ENCODE results near the gene NGEF.

Gene NGEF

DNA sequence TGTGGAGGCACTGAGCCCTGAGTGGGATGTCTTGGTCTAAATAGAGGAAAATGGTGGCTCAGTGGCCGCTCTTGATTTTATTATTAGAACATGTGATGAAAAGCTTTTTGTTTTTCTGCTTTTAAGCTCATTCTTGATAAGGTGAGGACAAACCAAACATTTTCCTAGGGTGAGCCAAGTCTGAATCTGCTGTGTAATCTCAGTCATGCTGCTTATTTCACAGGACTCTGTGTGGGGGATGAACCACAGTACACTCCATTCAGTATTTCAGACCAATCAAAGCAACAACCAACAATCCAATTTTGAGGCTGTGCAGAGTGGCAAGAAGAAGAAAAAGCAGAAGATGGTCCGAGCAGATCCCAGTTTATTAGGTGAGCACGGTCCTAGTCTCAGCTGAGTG lies 163.0 kb downstream of the NGEF start:
- Histone ChIP-seq H3K4me3 (no peak overlapping the region), H3K27ac (no peak overlapping the region)
- no peak for DNase-seq (ENCODE audit: low spot score)
- TF ChIP-seq, protein P1, sequence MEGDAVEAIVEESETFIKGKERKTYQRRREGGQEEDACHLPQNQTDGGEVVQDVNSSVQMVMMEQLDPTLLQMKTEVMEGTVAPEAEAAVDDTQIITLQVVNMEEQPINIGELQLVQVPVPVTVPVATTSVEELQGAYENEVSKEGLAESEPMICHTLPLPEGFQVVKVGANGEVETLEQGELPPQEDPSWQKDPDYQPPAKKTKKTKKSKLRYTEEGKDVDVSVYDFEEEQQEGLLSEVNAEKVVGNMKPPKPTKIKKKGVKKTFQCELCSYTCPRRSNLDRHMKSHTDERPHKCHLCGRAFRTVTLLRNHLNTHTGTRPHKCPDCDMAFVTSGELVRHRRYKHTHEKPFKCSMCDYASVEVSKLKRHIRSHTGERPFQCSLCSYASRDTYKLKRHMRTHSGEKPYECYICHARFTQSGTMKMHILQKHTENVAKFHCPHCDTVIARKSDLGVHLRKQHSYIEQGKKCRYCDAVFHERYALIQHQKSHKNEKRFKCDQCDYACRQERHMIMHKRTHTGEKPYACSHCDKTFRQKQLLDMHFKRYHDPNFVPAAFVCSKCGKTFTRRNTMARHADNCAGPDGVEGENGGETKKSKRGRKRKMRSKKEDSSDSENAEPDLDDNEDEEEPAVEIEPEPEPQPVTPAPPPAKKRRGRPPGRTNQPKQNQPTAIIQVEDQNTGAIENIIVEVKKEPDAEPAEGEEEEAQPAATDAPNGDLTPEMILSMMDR (IDR thresholded peaks at IDR 0.05), result no peak

- no peak overlapping the region for H3K27ac ChIP-seq
- TF ChIP-seq, protein P1 (IDR thresholded peaks at IDR 0.05), result no peak
- H3K4me3 ChIP-seq, result no peak overlapping the region
- no peak for DNase-seq (ENCODE audit: low spot score)
These were observed 167.0 kb downstream of the NGEF start for GRCh38 chr2:232846055-232846454.

- TF ChIP-seq, protein P1 (IDR thresholded peaks at IDR 0.05), result no peak
- no peak overlapping the region for H3K27ac ChIP-seq
- DNase-seq (ENCODE audit: low spot score), result no peak
These were observed 169.2 kb downstream of the NGEF start for GRCh38 chr2:232843834-232844233.

GRCh38 chr2:232842689-232843088 lies 170.4 kb downstream of the NGEF start:
- H3K27ac ChIP-seq, result no peak overlapping the region
- H3K4me3 ChIP-seq, result no peak overlapping the region
- TF ChIP-seq, protein P1 (IDR thresholded peaks at IDR 0.05), result no peak
- DNase-seq (ENCODE audit: low spot score), result no peak

More at GRCh38 chr2:232843834-232844233, 169.2 kb downstream of the NGEF start:
- no peak overlapping the region for H3K4me3 ChIP-seq

GRCh38 chr2:232839411-232840079 lies 173.5 kb downstream of the NGEF start:
- no peak for DNase-seq (ENCODE audit: low spot score)
- H3K4me3 ChIP-seq, result no peak overlapping the region
- no peak overlapping the region for H3K27ac ChIP-seq
- TF ChIP-seq, protein P1 (IDR thresholded peaks at IDR 0.05), result no peak

DNA sequence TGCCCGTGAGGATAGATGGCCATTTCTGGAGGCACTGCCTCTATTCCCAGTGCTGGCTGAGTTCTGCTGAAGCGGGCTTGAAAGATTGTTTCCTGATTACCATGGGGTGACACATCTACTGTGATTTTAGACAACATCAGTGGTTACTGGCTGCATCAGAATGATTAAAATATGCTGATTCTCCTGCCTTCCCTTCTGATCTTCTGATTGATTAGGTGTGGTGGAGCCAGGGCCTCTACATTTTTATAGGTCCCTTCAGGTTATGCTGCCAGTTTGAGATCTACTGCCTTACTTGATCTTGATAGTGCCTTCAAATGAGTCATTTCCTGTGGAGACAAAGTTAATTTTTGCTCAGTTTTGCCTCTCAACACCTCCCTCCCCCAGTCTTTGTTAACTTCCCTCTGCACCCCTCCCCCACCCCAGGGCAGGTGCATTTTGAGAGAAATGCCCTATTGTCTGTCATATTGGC lies 174.6 kb downstream of the NGEF start:
- DNase-seq (ENCODE audit: low spot score), result no peak
- TF ChIP-seq, protein P1 (IDR thresholded peaks at IDR 0.05), result no peak
- Histone ChIP-seq H3K4me3 (no peak overlapping the region), H3K27ac (no peak overlapping the region)

GRCh38 chr2:232836934-232837333 lies 176.1 kb downstream of the NGEF start:
- TF ChIP-seq, protein P1 (IDR thresholded peaks at IDR 0.05), result no peak
- no peak for DNase-seq (ENCODE audit: low spot score)
- Histone ChIP-seq H3K4me3 (no peak overlapping the region), H3K27ac (no peak overlapping the region)

Measured in coronary artery (tissue), 2 donors.